Body of pancreas (tissue), 4 donors: ENCODE results near the gene C8G. TPM values are rescaled to one million over a fixed set of nuclear protein-coding genes. Genes with fewer than 3 reads are reported as not detected.
A peak's percentile ranks its signal among the peaks of the same experiment; 100 is the strongest.

Source experiments
- ATAC-seq: fragments of 150-250 bp; one replicate; pipeline ENCODE4 v1.9.1; 2016
- DNase-seq, 4 donors: peaks; one replicate each; pipeline ENCODE4 v3.0.0-alpha.2; 2019
- H3K27ac ChIP-seq, 4 donors: fragments of 200-600 bp; sonication (generic); 1 replicate in 3 of 4; 2 replicates in 1 of 4; pipeline versions ENCODE4 v1.5.1 to v1.6.1; 2016 to 2019; ENCODE audit warnings: mild to moderate bottlenecking in 1 of 4, mixed read lengths in 1 of 4, moderate library complexity in 1 of 4
- H3K27me3 ChIP-seq, 2 donors: fragments of 200-600 bp; sonication (generic); one replicate each; pipeline ENCODE4 v1.6.0; 2016; ENCODE audit warnings: mild to moderate bottlenecking in 1 of 2
- H3K36me3 ChIP-seq, 2 donors: fragments of 200-600 bp; sonication (generic); replicated peaks in 1 of 2; 2 replicates each; pipeline ENCODE4 v1.5.1; 2016; ENCODE audit warnings: low read depth in 2 of 2; ENCODE audit not compliant: insufficient read depth in 1 of 2
- H3K4me1 ChIP-seq: fragments of 200-600 bp; sonication (generic); one replicate; pipeline ENCODE4 v1.6.0; 2016
- H3K4me3 ChIP-seq, 2 donors: fragments of 200-600 bp; sonication (generic); 1 replicate in 1 of 2; 2 replicates in 1 of 2; pipeline ENCODE4 v1.5.1; 2016 to 2019
- H3K9me3 ChIP-seq, 3 donors: fragments of 200-600 bp; sonication (generic); 1 replicate in 2 of 3; 2 replicates in 1 of 3; pipeline ENCODE4 v1.5.1; 2016
- POLR2A ChIP-seq, 3 donors: fragments of 450-650 bp; IDR thresholded peaks; one replicate each; pipeline ENCODE4 v1.6.1; 2016; ENCODE audit warnings: antibody characterized with exemption in 3 of 3, mild to moderate bottlenecking in 2 of 3
- WGBS, 2 donors: methylation state at CpG; one replicate each; pipeline ENCODE4 v1.1.5; 2017; 5-methylcytosine and 5-hydroxymethylcytosine counted together
- intact Hi-C: fragments of 100-400 bp; cut with DNase I; formaldehyde crosslinking; loops from one replicate; pipeline ENCODE4 v1.15.1; 2023
- total RNA-seq, 2 donors: library from RNA; depleted of rRNA; stranded (reverse); fragments of >200 nt; gene quantifications; one replicate each; pipeline ENCODE4 v1.1.0, GENCODE V29; 2016
- TF ChIP-seq, protein P1 (sequence below), 7 experiments: fragments of 450-650 bp in 4 of 7; fragments of 200-600 bp in 3 of 7; sonication (generic) in 3 of 7; IDR thresholded peaks; one replicate each; pipeline ENCODE4 v1.5.1; 2016 to 2019; ENCODE audit warnings: antibody characterized with exemption in 7 of 7

C8G gene
- total RNA-seq, 2 donors from 2014 or later: not detected

DNA sequence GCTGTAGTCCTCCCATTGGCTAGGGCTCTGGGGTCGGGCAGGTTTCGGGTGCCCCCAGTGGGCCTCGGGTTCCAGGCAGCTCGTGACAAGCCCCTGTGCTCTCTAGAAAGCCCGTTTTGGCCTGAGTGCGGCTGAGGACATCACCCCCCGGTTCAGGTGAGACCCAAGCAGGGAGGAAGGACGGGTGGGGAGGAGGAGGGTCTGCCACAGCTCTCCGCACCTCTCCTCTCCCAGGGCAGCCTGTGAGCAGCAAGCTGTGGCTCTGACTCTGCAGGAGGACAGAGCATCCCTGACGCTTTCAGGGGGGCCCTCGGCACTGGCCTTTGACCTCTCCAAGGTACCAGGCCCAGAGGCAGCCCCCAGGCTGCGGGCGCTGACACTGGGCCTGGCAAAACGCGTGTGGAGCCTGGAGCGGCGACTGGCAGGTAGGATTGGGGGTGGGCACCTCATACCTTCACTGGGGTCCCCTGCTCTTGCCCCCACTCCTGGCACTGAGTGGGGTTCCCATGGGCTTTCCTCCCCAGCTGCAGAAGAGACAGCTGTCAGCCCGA is 47.9 kb downstream of the C8G start:
- H3K4me3 ChIP-seq: peak overlapping the region; percentile 54 to 82
- no peaks in the 10 kb centered on the region for H3K36me3 ChIP-seq
- H3K4me1 ChIP-seq: peaks cover 35% of the 10 kb centered on the region
- ATAC-seq (no peak), DNase-seq (no peak)
- intact Hi-C loops: no loop called here
- H3K9me3 ChIP-seq: no peaks in the 10 kb centered on the region
- H3K27ac ChIP-seq: peak overlapping the region in 3 of 4 donors; percentile 54 to 86 (median 78)
- TF ChIP-seq POLR2A (IDR thresholded peaks at IDR 0.05): no peak
- TF ChIP-seq, protein P1, sequence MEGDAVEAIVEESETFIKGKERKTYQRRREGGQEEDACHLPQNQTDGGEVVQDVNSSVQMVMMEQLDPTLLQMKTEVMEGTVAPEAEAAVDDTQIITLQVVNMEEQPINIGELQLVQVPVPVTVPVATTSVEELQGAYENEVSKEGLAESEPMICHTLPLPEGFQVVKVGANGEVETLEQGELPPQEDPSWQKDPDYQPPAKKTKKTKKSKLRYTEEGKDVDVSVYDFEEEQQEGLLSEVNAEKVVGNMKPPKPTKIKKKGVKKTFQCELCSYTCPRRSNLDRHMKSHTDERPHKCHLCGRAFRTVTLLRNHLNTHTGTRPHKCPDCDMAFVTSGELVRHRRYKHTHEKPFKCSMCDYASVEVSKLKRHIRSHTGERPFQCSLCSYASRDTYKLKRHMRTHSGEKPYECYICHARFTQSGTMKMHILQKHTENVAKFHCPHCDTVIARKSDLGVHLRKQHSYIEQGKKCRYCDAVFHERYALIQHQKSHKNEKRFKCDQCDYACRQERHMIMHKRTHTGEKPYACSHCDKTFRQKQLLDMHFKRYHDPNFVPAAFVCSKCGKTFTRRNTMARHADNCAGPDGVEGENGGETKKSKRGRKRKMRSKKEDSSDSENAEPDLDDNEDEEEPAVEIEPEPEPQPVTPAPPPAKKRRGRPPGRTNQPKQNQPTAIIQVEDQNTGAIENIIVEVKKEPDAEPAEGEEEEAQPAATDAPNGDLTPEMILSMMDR (IDR thresholded peaks at IDR 0.05): no peak
- no peaks in the 10 kb centered on the region for H3K27me3 ChIP-seq
- 31 to 76% methylated on average over 3 to 18 of the region's 18 CpGs for WGBS, 2 donors

DNA sequence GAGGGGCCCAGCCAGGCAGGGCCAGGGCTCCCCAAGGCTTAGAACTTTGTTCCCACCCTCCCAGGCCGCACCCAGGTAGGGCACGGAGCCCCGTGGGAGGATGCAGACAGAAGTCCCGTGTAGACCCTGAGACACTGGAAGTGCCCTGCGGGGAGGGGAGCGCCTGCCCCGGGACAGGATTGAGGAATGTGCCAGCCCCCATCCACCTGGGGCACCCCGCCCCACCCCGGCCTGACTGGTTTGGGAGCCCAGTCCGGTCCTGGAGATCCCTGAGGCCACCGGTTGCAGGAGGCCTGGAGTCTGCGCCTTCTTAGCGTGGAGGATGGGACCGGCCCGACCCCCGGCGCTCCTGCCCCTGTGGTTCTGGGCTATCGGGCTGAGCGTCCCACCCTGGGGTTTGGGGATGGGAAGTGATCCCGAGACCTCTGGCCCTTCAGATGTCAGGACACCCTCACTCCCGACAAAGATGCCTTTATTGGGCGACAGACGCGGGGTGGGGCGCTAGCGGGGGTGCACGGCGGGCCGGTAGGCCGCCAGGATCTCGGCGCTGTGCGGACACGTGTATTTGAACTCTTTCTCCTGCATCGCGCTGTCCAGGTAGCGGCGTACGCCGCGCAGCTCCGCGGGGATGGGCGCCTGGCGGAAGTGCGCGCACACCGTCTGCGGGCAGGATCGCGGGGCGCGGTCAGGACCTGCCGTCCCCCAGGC is 49.3 kb downstream of the C8G start:
- 81 to 82% methylated on average over 25 to 32 of the region's 54 CpGs for WGBS, 2 donors
- Histone ChIP-seq H3K36me3 (no peaks in the 10 kb centered on the region), H3K4me3 (no peak overlapping the region), H3K27me3 (no peaks in the 10 kb centered on the region), H3K9me3 (no peaks in the 10 kb centered on the region), H3K27ac (no peak overlapping the region), H3K4me1 (peaks cover 35% of the 10 kb centered on the region)
- no peak for TF ChIP-seq POLR2A (IDR thresholded peaks at IDR 0.05)
- TF ChIP-seq, protein P1 (IDR thresholded peaks at IDR 0.05): no peak
- no peak for DNase-seq
- intact Hi-C loops: no loop called here
- ATAC-seq: no peak

DNA sequence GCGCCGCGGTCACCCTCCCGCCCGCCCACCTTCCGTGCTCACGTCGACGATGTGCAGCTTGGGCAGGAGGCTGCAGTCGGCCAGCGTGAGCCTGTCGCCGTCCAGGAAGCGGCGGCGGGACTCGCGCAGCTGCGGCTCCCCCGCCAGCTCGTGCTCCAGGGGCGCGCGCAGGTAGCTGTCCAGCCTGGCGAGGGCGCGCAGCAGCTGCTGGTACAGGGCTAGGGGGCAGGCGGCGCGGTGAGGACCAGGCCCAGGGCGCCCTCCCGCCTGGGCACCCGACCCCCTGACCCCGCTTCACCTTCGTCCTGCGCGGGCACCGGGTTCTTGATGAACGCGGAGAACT is 49.8 kb downstream of the C8G start:
- H3K9me3 ChIP-seq: no peaks in the 10 kb centered on the region
- H3K27ac ChIP-seq: no peak overlapping the region
- no peak overlapping the region for H3K4me3 ChIP-seq
- 51 to 57% methylated on average over 13 of the region's 40 CpGs for WGBS, 2 donors
- intact Hi-C loops: no loop called here
- ATAC-seq (no peak), DNase-seq (no peak)
- H3K4me1 ChIP-seq: peaks cover 35% of the 10 kb centered on the region
- TF ChIP-seq, protein P1 (IDR thresholded peaks at IDR 0.05): no peak
- no peak for TF ChIP-seq POLR2A (IDR thresholded peaks at IDR 0.05)
- no peaks in the 10 kb centered on the region for H3K36me3 ChIP-seq
- no peaks in the 10 kb centered on the region for H3K27me3 ChIP-seq

GRCh38 chr9:136995362-136995761 is 50.3 kb downstream of the C8G start:
- H3K36me3 ChIP-seq: no peaks in the 10 kb centered on the region
- WGBS, 2 donors: 37 to 42% methylated on average over 12 to 27 of the region's 30 CpGs
- TF ChIP-seq, protein P1 (IDR thresholded peaks at IDR 0.05): no peak
- TF ChIP-seq POLR2A (IDR thresholded peaks at IDR 0.05): no peak
- no peak for DNase-seq
- H3K4me1 ChIP-seq: peaks cover 35% of the 10 kb centered on the region
- intact Hi-C loops: no loop called here
- H3K27me3 ChIP-seq: no peaks in the 10 kb centered on the region
- no peak overlapping the region for H3K27ac ChIP-seq
- no peak for ATAC-seq
- H3K9me3 ChIP-seq: no peaks in the 10 kb centered on the region
- H3K4me3 ChIP-seq: no peak overlapping the region
